Stimulated activated CD4-positive, alpha-beta T cell treated with anti-CD3 and anti-CD28 coated beads, Interleukin-1b, Interleukin-23, amount 100 ng/mL, for 1 hour (primary cell): ENCODE data around the gene NME3.

Source experiments
- DNase-seq, 2 donors: peaks; one replicate each; pipeline ENCODE4 v3.0.0-alpha.2; 2020; ENCODE audit warnings: low read depth in 2 of 2

Gene NME3

GRCh38 chr16:1726661-1727502, 44.5 kb downstream of the NME3 start:
- DNase-seq: no peak

- DNase-seq: no peak
Measured at GRCh38 chr16:1724491-1724890, 46.9 kb downstream of the NME3 start.

GRCh38 chr16:1723450-1724147, 47.7 kb downstream of the NME3 start:
- no peak for DNase-seq

- no peak for DNase-seq
Measured at GRCh38 chr16:1721372-1721771, 50.0 kb downstream of the NME3 start.
